Stimulated activated CD4-positive, alpha-beta T cell treated with anti-CD3 and anti-CD28 coated beads, Interleukin-15, amount 100 ng/mL, for 24 hours (primary cell): ENCODE data around the gene MKKS.
"Not testable (repeated sequence)": the region's sequence is repeated elsewhere in the genome, so short reads cannot be mapped to it uniquely, and the experiment has no call there.

Experiments
- DNase-seq: peaks from one replicate; pipeline ENCODE4 v3.0.0-alpha.2; 2020

Gene MKKS

GRCh38 chr20:10448270-10449156 is 14.5 kb upstream of the MKKS start:
- no peak for DNase-seq

GRCh38 chr20:10447028-10447427 is 13.0 kb upstream of the MKKS start:
- DNase-seq, result peak; percentile 64

- no peak for DNase-seq
Observed at GRCh38 chr20:10445758-10446157, 11.7 kb upstream of the MKKS start.

GRCh38 chr20:10443936-10444335 is 9.9 kb upstream of the MKKS start:
- DNase-seq, result no peak

GRCh38 chr20:10438217-10438616 is 4.2 kb upstream of the MKKS start:
- DNase-seq, result no peak

- DNase-seq, result no peak
Observed at GRCh38 chr20:10436053-10436699, 2.2 kb upstream of the MKKS start.

- peak; percentile 87 for DNase-seq
Observed at GRCh38 chr20:10434832-10435812, 1.1 kb upstream of the MKKS start, which contains the start of gene SLX4IP. Gene SLX4IP (plus strand): TSS chr20:10435305. CDS start chr20:10458205, 22,900 bp downstream.

- DNase-seq, result peak; percentile 82
Observed at GRCh38 chr20:10434467-10434831, 427 bp upstream of the MKKS start.

- DNase-seq, result no peak
Observed at GRCh38 chr20:10433014-10433622, 904 bp downstream of the MKKS start.

- no peak for DNase-seq
Observed at GRCh38 chr20:10432079-10432478, 1.9 kb downstream of the MKKS start.

GRCh38 chr20:10430704-10431103 is 3.3 kb downstream of the MKKS start:
- no peak for DNase-seq

- no peak for DNase-seq
Observed at GRCh38 chr20:10430000-10430466, 4.0 kb downstream of the MKKS start.

- no peak for DNase-seq
Observed at GRCh38 chr20:10429443-10429981, 4.5 kb downstream of the MKKS start.

- no peak for DNase-seq
Observed at GRCh38 chr20:10428008-10428407, 6.0 kb downstream of the MKKS start.

- DNase-seq, result peak; percentile 50
Observed at GRCh38 chr20:10427060-10427692, 6.8 kb downstream of the MKKS start.

GRCh38 chr20:10423735-10424134 is 10.3 kb downstream of the MKKS start:
- DNase-seq, result no peak

- no peak for DNase-seq
Observed at GRCh38 chr20:10419550-10420133, 14.4 kb downstream of the MKKS start.

GRCh38 chr20:10417218-10417617 is 16.8 kb downstream of the MKKS start:
- DNase-seq, result not testable (repeated sequence)

GRCh38 chr20:10415013-10415650 is 18.9 kb downstream of the MKKS start:
- DNase-seq, result no peak

- DNase-seq, result no peak
Observed at GRCh38 chr20:10412591-10413408, 21.2 kb downstream of the MKKS start.
